Urinary bladder (tissue), 4 donors: ENCODE results near the gene TRIM63. TPM values are rescaled to one million over a fixed set of nuclear protein-coding genes. Genes with fewer than 3 reads are reported as not detected.

Experiments
- DNase-seq: peaks from one replicate; pipeline ENCODE4 v3.0.0-alpha.2; 2015; ENCODE audit errors: extremely low spot score
- H3K27ac ChIP-seq: one replicate; pipeline ENCODE4 v1.5.1; 2013; ENCODE audit warnings: low read depth, mild to moderate bottlenecking, moderate library complexity
- H3K36me3 ChIP-seq: one replicate; pipeline ENCODE4 v1.6.1; 2013; ENCODE audit warnings: mild to moderate bottlenecking, moderate library complexity; ENCODE audit not compliant: insufficient read depth
- H3K4me1 ChIP-seq: one replicate; pipeline ENCODE4 v1.6.1; 2013; ENCODE audit warnings: mild to moderate bottlenecking, moderate library complexity; ENCODE audit not compliant: insufficient read depth
- H3K4me3 ChIP-seq: one replicate; pipeline ENCODE4 v1.5.1; 2013; ENCODE audit warnings: low read depth, low read length
- WGBS: extraction: QIAGEN DNeasy Blood & Tissue Kit; methylation state at CpG from one replicate; pipeline ENCODE4 v1.1.7; 2013; 5-methylcytosine and 5-hydroxymethylcytosine counted together
- polyA plus RNA-seq: library from polyadenylated mRNA; stranded (reverse); fragments of 200-250 nt; gene quantifications from one replicate; pipeline ENCODE4 v1.2.3, GENCODE V29; 2013
- total RNA-seq: library from RNA; depleted of rRNA; stranded (reverse); fragments of >200 nt; gene quantifications from one replicate; pipeline ENCODE4 v1.2.3, GENCODE V29; 2014
- donor health status: healthy with polysubstance abuse.
- donor health status: healthy.

TRIM63 gene
- total and polyA plus RNA-seq, 2 donors = 1.8 to 10.2 TPM

- WGBS = 43% methylated on average over 8 of the region's 8 CpGs
Measured at GRCh38 chr1:26019641-26020315, 47.7 kb downstream of the TRIM63 start.

GRCh38 chr1:26017606-26018005, 49.8 kb downstream of the TRIM63 start:
- Histone ChIP-seq H3K4me3 (no peak overlapping the region), H3K36me3 (no peaks in the 10 kb centered on the region), H3K4me1 (no peaks in the 10 kb centered on the region), H3K27ac (no peak overlapping the region)
- no peak for DNase-seq
- 36% methylated on average over 6 of the region's 6 CpGs for WGBS

More at GRCh38 chr1:26019641-26020315, 47.7 kb downstream of the TRIM63 start:
- no peak for DNase-seq
- Histone ChIP-seq H3K4me3 (no peak overlapping the region), H3K36me3 (no peaks in the 10 kb centered on the region), H3K27ac (no peak overlapping the region), H3K4me1 (no peaks in the 10 kb centered on the region)

GRCh38 chr1:26016953-26017545, 50.4 kb downstream of the TRIM63 start:
- Histone ChIP-seq H3K36me3 (no peaks in the 10 kb centered on the region), H3K4me3 (no peak overlapping the region), H3K27ac (no peak overlapping the region), H3K4me1 (no peaks in the 10 kb centered on the region)
- no peak for DNase-seq
- 71% methylated on average over 6 of the region's 6 CpGs for WGBS

- 73% methylated on average over 10 of the region's 10 CpGs for WGBS
- Histone ChIP-seq H3K36me3 (no peaks in the 10 kb centered on the region), H3K4me1 (no peaks in the 10 kb centered on the region), H3K27ac (no peak overlapping the region), H3K4me3 (no peak overlapping the region)
- DNase-seq = no peak
Measured at GRCh38 chr1:26016258-26016952, 51.0 kb downstream of the TRIM63 start.

- H3K4me1 ChIP-seq = no peaks in the 10 kb centered on the region
- WGBS = 88% methylated on average over 2 of the region's 2 CpGs
- no peak overlapping the region for H3K27ac ChIP-seq
- H3K36me3 ChIP-seq = no peaks in the 10 kb centered on the region
- no peak overlapping the region for H3K4me3 ChIP-seq
- DNase-seq = no peak
Measured at GRCh38 chr1:26015358-26015757, 52.1 kb downstream of the TRIM63 start.

- Histone ChIP-seq H3K36me3 (no peaks in the 10 kb centered on the region), H3K27ac (no peak overlapping the region), H3K4me1 (no peaks in the 10 kb centered on the region), H3K4me3 (no peak overlapping the region)
- 90% methylated on average over 2 of the region's 2 CpGs for WGBS
- DNase-seq = no peak
Measured at GRCh38 chr1:26014179-26014578, 53.3 kb downstream of the TRIM63 start.

GRCh38 chr1:26012864-26013263, 54.6 kb downstream of the TRIM63 start:
- Histone ChIP-seq H3K4me1 (no peaks in the 10 kb centered on the region), H3K36me3 (no peaks in the 10 kb centered on the region), H3K27ac (no peak overlapping the region), H3K4me3 (no peak overlapping the region)
- no peak for DNase-seq
- 65% methylated on average over 3 of the region's 3 CpGs for WGBS

- DNase-seq = no peak
- Histone ChIP-seq H3K27ac (no peak overlapping the region), H3K36me3 (no peaks in the 10 kb centered on the region), H3K4me1 (no peaks in the 10 kb centered on the region), H3K4me3 (no peak overlapping the region)
- 73% methylated on average over 3 of the region's 3 CpGs for WGBS
Measured at GRCh38 chr1:26010825-26011224, 56.6 kb downstream of the TRIM63 start.

GRCh38 chr1:26009796-26010447, 57.5 kb downstream of the TRIM63 start:
- no peaks in the 10 kb centered on the region for H3K36me3 ChIP-seq
- H3K27ac ChIP-seq = no peak overlapping the region
- 56% methylated on average over 6 of the region's 6 CpGs for WGBS
- no peak for DNase-seq
- no peak overlapping the region for H3K4me3 ChIP-seq
- no peaks in the 10 kb centered on the region for H3K4me1 ChIP-seq

GRCh38 chr1:26006710-26007109, 60.7 kb downstream of the TRIM63 start:
- Histone ChIP-seq H3K36me3 (no peaks in the 10 kb centered on the region), H3K27ac (no peak overlapping the region), H3K4me1 (no peaks in the 10 kb centered on the region), H3K4me3 (no peak overlapping the region)
- DNase-seq = no peak
- WGBS = 92% methylated on average over 16 of the region's 16 CpGs

- 57% methylated on average over 4 of the region's 4 CpGs for WGBS
- no peak overlapping the region for H3K27ac ChIP-seq
Measured at GRCh38 chr1:26005434-26006105, 61.9 kb downstream of the TRIM63 start.

GRCh38 chr1:26003756-26004155, 63.7 kb downstream of the TRIM63 start:
- Histone ChIP-seq H3K4me3 (no peak overlapping the region), H3K4me1 (no peaks in the 10 kb centered on the region), H3K27ac (no peak overlapping the region), H3K36me3 (no peaks in the 10 kb centered on the region)
- no peak for DNase-seq
- WGBS = 82% methylated on average over 2 of the region's 2 CpGs

More at GRCh38 chr1:26005434-26006105, 61.9 kb downstream of the TRIM63 start:
- no peak overlapping the region for H3K4me3 ChIP-seq
- H3K4me1 ChIP-seq = no peaks in the 10 kb centered on the region
- DNase-seq = no peak
- no peaks in the 10 kb centered on the region for H3K36me3 ChIP-seq

- H3K36me3 ChIP-seq = no peaks in the 10 kb centered on the region
- H3K27ac ChIP-seq = no peak overlapping the region
- no peak overlapping the region for H3K4me3 ChIP-seq
- no peak for DNase-seq
- WGBS = 92% methylated on average over 4 of the region's 4 CpGs
- H3K4me1 ChIP-seq = no peaks in the 10 kb centered on the region
Measured at GRCh38 chr1:26003262-26003661, 64.2 kb downstream of the TRIM63 start.
